Breast epithelium (tissue), 3 donors: ENCODE measurements around the gene FGF11.

Source experiments
- POLR2AphosphoS5 ChIP-seq, 3 donors: sonication (generic); formaldehyde crosslinking; IDR thresholded peaks; one replicate each; pipeline ENCODE4 v1.6.1; 2017; ENCODE audit warnings: antibody characterized with exemption in 3 of 3
- TF ChIP-seq, protein P1 (sequence below), 3 donors: fragments of 450-650 bp; IDR thresholded peaks; one replicate each; pipeline ENCODE4 v1.5.1; 2016 to 2017; ENCODE audit warnings: antibody characterized with exemption in 3 of 3, mild to moderate bottlenecking in 3 of 3, moderate library complexity in 3 of 3

DNA sequence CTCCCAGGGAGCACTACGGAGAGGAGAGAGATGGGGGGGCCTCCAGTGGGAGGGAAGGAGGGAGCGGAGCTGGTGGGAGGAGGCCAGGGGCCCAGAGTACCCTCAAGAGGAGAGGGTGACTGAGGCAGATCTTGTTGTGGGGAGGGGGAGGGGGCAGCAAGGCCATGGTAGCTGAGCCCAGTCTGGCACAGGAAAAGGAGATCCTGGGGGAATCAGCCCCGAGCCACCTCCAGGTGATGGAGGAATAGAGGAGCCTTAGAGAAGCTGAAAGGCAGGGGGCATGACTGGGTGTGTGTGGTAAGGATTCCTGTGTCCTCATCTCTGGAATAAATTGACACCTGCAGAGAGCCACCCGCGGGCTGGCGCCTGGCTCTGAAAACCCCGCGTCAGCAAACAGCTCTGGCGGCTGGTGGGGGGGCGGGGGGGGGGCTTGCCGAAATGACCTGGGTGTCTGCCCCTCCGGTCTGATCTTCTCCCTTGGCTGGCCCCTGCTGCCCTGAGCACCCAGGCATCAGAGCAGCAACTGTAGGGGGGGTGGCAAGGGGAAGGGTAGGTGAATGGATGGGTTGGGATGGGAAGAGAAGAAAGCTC is 33.0 kb upstream of the FGF11 start:
- TF ChIP-seq POLR2AphosphoS5 (IDR thresholded peaks at IDR 0.05) = no peak
- TF ChIP-seq, protein P1, sequence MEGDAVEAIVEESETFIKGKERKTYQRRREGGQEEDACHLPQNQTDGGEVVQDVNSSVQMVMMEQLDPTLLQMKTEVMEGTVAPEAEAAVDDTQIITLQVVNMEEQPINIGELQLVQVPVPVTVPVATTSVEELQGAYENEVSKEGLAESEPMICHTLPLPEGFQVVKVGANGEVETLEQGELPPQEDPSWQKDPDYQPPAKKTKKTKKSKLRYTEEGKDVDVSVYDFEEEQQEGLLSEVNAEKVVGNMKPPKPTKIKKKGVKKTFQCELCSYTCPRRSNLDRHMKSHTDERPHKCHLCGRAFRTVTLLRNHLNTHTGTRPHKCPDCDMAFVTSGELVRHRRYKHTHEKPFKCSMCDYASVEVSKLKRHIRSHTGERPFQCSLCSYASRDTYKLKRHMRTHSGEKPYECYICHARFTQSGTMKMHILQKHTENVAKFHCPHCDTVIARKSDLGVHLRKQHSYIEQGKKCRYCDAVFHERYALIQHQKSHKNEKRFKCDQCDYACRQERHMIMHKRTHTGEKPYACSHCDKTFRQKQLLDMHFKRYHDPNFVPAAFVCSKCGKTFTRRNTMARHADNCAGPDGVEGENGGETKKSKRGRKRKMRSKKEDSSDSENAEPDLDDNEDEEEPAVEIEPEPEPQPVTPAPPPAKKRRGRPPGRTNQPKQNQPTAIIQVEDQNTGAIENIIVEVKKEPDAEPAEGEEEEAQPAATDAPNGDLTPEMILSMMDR (IDR thresholded peaks at IDR 0.05) = no peak
